ENCODE results near the gene AXL. TPM values are rescaled to one million over a fixed set of nuclear protein-coding genes. Genes with fewer than 3 reads are reported as not detected.

The AXL gene
- total and polyA plus RNA-seq, 9 donors, result 18.1 to 67.7 (median 35.7) TPM

DNA sequence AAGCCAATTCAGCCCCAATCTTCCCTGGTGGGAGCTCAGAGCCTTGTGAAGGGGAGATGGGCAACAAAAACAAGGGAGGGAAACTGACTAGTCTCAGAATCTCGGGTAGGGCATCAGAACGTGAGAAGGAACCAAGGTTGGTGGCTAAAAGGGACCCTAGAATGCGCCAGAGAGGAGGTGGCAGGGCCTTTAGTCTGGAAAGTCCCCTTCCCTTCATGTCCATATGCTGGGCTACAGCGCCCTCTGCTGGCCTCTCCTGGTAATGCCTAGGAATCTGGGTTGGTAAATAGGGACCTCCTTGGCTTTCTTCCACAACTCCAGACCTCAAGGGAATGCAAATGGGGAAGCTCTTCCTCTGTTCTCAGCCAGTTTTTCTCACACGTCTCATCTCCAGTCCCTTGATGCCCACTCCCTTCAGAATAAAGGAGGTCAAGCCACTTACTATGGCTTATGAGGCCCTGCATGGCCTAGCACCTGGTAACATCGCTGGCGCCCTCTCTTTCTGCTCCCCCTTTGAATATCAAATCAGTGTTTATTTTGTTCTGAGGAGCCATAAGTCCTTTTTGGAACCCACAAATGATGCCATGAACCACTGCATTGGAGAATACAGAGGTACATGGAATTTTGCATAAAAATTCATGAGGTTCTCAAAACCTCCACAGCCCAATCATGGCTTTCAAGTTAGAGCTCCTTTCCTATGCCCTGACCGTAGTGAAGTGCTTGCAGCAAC lies 89.6 kb downstream of the AXL start:
- H3K27ac ChIP-seq, result peak overlapping the region; percentile 34 to 95
- peak; percentile 85 to 97 (median 94) for DNase-seq
- 19 to 22% (median 19%) methylated on average over 8 of the region's 8 CpGs for WGBS, 3 donors
- no peaks in the 10 kb centered on the region for H3K27me3 ChIP-seq
- peak overlapping the region; percentile 83 for H3K4me3 ChIP-seq
- intact Hi-C loops (cut with DNase I), result loop anchor here in 3 of 4 donors (5.0 kb wide), 4 partner anchors 41 to 106 kb away; partner anchors contain the start of gene HNRNPUL1 (in 1 of the 3)
- H3K4me1 ChIP-seq (ENCODE audit: insufficient read depth), result no peaks in the 10 kb centered on the region
- H3K9me3 ChIP-seq, result no peaks in the 10 kb centered on the region
- TF ChIP-seq EP300 (IDR thresholded peaks at IDR 0.05), result no peak
- TF ChIP-seq, protein P1, sequence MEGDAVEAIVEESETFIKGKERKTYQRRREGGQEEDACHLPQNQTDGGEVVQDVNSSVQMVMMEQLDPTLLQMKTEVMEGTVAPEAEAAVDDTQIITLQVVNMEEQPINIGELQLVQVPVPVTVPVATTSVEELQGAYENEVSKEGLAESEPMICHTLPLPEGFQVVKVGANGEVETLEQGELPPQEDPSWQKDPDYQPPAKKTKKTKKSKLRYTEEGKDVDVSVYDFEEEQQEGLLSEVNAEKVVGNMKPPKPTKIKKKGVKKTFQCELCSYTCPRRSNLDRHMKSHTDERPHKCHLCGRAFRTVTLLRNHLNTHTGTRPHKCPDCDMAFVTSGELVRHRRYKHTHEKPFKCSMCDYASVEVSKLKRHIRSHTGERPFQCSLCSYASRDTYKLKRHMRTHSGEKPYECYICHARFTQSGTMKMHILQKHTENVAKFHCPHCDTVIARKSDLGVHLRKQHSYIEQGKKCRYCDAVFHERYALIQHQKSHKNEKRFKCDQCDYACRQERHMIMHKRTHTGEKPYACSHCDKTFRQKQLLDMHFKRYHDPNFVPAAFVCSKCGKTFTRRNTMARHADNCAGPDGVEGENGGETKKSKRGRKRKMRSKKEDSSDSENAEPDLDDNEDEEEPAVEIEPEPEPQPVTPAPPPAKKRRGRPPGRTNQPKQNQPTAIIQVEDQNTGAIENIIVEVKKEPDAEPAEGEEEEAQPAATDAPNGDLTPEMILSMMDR (IDR thresholded peaks at IDR 0.05), result peak; percentile 90 to 95 (median 93)
- no peaks in the 10 kb centered on the region for H3K36me3 ChIP-seq

DNA sequence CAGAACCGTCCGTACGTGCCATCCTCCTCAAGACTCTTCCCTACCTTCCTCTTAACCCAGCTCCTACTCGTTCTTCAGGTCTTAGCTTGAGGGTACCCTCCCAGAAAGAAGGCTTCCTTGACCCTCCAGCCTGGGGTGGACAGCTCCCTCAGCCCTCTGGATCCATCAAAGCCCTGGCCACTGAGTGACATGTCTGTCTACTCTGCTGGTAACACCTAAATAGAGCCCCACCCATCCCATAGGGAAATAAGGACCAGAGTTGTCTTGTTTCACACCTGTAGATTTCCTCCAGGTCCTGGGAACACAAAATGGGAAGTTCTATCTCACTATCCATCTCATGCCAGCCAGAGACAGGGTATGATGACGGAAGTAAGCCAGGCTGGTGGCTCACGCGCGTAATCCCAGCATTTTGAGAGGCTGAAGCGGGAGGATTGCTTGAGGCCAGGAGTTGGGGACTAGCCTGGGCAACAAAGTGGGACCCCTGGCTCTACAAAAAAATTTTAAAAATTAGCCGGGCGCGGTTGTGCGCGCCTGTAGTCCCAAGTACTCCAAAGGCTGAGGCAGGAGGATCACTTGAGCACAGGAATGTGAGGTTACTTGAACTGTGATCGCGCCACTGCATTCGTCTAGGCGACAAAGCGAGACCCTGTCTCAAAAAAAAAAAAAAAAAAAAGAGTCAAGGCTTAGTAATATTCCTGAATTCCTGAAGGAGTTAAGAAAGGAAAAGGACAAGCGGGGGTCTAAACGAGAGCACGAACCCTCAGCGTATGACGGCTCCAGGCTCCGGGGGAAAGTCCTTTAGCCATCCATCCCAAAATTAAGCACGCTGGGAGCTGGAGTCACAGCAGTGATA lies 90.4 kb downstream of the AXL start:
- peak overlapping the region; percentile 83 for H3K4me3 ChIP-seq
- H3K27ac ChIP-seq, result peak overlapping the region; percentile 89 to 95
- H3K4me1 ChIP-seq (ENCODE audit: insufficient read depth), result no peaks in the 10 kb centered on the region
- intact Hi-C loops (cut with DNase I), result loop anchor here in 3 of 4 donors (5.0 kb wide), 5 partner anchors 42 to 107 kb away; partner anchors contain the start of genes HNRNPUL1 (in 1 of the 3) and TGFB1 (in 1 of the 3)
- H3K36me3 ChIP-seq, result no peaks in the 10 kb centered on the region
- TF ChIP-seq POLR2A (IDR thresholded peaks at IDR 0.05), result no peak
- TF ChIP-seq EP300 (IDR thresholded peaks at IDR 0.05), result no peak
- TF ChIP-seq, protein P1 (IDR thresholded peaks at IDR 0.05), result no peak
- peak in 2 of 5 donors; percentile 29 to 34 for DNase-seq
- H3K9me3 ChIP-seq, result no peaks in the 10 kb centered on the region
- no peaks in the 10 kb centered on the region for H3K27me3 ChIP-seq
- 7 to 15% (median 12%) methylated on average over 26 of the region's 26 CpGs for WGBS, 3 donors

DNA sequence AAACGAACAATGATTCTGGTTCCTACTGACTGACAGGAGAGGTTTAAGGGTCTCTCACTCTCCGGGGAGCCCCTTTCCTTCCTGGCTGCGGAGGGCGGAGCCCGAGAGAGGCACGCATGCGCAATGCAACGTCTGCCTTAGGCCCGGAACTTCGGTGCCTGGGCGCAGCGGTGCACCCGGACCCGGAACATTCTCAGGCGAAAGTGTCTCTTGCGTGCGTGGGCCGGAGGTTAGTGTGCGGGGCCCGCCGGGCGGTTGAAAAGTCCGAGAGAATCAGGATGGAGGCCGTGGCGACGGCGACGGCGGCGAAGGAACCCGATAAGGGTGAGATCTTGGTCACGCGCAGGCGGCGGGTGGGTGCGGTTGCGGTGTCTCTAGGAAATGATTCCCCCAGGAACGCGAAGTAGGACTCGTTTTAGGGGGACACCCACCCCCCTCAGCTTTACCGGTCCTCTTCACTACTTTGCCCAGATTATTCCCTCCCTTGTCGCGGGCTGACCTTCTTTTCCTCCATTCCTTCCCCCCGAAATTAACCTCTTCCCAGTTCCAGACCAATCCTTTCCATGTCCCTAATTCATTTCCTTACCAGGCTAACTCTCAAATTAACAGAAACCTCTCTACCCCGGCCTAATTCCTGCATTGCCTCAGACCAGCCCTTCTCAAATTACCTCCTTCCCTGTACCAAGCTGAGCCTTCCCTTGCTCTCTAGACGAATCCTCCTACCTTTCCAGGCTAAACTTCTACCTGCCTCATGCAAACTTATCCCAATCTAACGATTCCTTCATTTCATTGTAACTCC lies 91.2 kb downstream of the AXL start, which contains the start of gene CCDC97:
Gene CCDC97 (plus strand): TSS at position 140 of the 799 bp plus-strand sequence. CDS start 139 bp downstream, at position 279.
- H3K9me3 ChIP-seq, result no peaks in the 10 kb centered on the region
- WGBS, 3 donors, result 0 to 1% (median 0%) methylated on average over 35 to 47 of the region's 47 CpGs
- no peaks in the 10 kb centered on the region for H3K27me3 ChIP-seq
- H3K27ac ChIP-seq, result peak within 1 kb of the TSS; percentile 89 to 95
- TF ChIP-seq, protein P1 (IDR thresholded peaks at IDR 0.05), result peak in 1 of 3 donors; percentile 22
- TF ChIP-seq POLR2A (IDR thresholded peaks at IDR 0.05), result peak; percentile 59
- no peak for TF ChIP-seq EP300 (IDR thresholded peaks at IDR 0.05)
- DNase-seq, result peak; percentile 87 to 93 (median 90)
- H3K36me3 ChIP-seq, result no peaks in the 10 kb centered on the region
- H3K4me3 ChIP-seq, result peak within 1 kb of the TSS; percentile 83
- no peaks in the 10 kb centered on the region for H3K4me1 ChIP-seq (ENCODE audit: insufficient read depth)
- intact Hi-C loops (cut with DNase I), result loop anchor here in 1 of 4 donors (5.0 kb wide), 1 partner anchor 42 kb away; the partner anchor contains the start of gene TGFB1
